ENCODE data around the gene PARM1.
"Not testable (repeated sequence)": the region's sequence is repeated elsewhere in the genome, so short reads cannot be mapped to it uniquely, and the experiment has no call there.

PARM1 gene

DNA sequence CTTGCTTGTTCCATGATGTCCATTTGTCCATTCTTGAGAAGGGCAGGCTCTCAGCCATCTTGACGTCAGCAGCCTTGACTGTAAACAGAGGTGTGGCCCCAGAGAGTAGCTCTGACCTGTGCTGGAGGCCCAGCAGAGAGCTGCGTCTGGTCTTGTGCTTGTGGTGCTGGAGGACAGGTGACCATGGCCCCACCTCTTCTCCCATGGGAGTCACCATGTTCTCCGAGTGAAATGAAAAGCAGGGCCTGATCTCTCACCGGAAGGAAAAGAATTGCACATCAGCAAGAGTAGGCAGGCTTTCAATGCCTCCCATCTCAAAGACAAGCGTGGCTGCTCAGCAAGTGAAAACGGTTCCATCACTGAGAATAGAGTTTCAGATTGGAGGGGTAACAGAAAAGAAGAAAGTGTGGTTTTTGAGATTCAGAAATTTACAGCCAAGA lies 11.5 kb downstream of the PARM1 start:
- no peak for DNase-seq

DNA sequence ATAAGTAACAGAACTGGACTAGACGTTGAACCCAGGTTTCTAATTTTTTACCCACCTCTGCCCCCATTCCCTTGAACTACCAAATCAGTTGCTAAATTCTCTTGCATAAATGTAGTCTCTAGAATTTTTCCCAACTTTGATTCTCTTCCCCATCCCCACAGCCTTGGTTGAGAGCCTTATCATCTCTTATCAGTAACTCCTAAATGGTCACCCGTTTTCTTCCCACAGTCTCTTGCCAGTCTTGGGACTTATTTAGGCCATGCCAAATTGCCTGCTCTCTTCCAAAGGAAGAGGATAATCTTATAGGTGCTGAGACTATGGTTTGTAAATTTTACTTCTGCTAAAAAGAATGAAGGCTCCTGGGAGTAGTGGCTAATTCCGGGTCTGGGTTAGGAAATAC lies 13.3 kb downstream of the PARM1 start:
- no peak for DNase-seq

DNA sequence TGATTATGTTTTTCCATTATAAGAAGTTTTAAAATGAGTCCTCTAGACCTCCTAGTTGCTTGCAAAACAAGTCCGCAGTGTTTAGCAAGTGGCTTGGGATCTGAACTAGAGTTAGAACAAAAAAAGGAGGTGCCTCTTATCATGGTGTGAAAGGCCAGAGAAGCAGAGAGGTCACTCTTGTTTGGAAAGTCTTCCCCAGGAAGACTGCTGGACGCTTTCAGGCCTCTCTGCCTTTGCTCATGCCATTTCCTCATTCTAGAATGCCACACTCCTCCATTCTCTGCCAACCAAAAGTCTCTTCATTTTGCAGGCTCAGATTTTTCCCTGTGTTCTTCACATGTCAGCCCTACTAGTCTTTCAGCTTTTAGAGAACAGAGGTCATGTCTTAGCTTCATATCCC lies 14.9 kb downstream of the PARM1 start:
- DNase-seq, result no peak

DNA sequence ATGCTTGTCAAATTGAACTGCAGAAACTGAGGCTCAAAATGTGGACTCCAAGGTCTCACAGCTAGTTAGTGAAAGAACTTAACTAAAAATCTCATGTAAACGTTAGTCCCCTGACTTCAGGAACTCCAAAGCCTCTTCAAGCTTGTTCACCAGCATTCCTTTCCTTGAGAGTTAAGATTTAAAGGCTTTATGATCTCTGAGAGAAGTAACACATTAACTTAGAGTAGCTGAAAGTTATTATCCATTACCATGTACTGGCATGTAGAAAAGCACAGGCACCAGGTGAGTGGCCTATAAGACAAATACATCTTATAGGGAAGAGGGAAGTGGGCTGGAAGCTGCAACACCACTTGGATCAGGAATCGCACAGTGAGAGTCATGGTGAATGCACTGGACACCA lies 15.3 kb downstream of the PARM1 start:
- no peak for DNase-seq

DNA sequence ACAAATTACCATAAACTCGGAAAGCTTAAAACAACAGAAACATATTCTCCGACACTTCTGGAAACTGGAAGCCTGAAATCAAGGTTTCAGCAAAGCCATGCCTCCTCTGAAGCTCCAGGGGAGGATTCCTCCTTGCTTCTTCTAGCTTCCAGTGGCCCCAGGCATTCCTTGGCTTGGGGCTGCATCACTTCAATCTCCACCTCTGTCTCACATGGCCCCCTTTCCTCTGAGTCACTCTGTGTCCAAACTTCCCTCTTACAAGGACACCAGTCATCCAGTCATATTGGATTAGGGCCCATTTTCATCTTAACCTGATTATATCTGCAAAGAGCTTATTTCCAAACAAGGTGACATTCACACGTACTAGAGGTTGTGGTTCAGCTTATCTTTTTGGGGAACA lies 17.3 kb downstream of the PARM1 start:
- DNase-seq, result no peak

DNA sequence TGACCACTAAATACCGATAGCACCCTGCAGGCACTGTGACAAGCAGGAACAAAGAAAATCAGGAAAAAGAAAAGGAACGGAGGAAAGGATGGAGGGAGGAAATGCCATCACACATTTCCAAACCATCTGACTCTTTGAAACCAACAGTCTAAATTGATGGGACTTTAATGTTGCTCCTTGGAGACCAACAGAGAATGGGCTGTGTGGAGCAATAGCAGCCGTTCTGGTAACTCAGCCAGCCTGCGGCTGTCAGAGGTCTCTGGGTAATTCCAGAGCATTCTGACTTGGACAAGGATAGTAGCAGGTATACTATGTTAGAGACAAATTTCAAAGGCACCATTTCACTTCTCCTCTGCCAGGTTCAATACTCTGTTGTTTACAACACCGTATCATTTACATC lies 18.0 kb downstream of the PARM1 start:
- no peak for DNase-seq

DNA sequence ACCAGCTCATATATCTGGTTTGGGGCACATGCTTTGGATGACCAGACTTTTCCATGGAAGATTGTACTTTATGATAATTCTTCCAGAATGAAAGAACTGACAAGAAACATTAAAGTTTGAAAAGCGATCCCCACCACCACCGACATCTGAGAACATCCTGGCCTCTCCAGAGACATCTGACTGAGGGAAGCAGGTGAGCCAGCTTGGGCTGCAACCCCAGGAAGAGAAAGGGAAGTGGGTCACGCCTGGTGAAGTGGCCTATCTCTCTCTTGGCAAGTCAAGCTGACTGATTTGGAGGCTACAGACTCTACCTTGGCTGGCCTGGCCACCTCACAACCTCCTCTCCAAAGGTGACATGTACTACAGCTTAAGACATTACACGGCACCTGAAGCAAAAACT lies 20.7 kb downstream of the PARM1 start:
- no peak for DNase-seq

DNA sequence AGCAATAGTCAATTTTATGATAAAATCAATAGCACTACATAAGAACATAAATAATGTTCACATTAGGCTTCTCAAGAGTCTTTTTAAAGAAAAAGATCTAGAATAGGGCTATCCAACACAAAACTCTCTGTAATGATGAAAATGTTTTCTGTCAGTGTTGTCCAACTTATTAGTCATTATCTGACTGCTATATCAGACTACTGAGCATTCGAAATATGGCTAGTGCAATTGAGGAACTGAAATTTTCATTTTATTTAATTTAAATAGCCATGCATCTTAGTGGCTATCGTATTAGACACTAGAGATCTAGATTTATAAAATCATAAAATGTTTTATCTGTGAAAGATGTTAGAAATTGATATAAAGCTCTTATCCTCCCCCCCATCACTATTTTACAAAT lies 26.0 kb downstream of the PARM1 start:
- DNase-seq, result no peak

DNA sequence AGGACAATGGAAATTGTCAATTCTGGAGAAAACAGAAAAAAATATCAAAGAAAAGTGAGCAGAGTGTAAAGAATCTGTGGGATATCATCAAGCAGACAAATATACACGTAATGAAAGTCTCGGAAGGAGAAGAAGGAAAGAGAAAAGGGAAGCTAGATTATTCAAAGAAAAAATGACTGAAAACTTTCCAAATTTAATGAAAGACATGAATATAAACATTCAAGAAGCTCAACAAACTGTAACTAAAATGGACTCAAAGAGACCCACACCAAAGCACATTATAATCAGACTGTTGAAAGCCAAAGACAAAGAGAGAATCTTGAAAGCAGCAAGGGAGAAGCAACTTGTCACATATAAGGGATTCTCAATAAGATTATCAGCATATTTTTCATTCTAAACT lies 28.3 kb downstream of the PARM1 start:
- DNase-seq, result no peak

DNA sequence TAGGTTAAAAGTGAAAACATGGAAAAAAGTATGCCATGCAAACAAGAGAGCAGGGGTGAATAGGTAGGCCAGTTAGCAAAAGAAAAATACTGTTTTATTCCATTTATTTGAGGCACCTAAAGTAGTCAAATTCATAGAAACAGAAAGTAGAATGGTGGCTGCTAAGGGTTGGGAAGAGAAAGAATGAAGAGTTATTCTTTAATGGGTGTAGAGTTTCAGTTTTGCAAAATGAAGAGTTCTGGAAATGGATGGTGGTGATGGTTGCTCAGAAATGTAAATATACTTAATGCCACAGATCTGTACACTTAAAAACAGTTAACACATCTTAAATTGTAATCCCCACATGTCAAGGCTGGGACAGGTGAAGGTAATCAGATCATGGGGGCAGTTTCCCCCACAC lies 29.7 kb downstream of the PARM1 start:
- no peak for DNase-seq

DNA sequence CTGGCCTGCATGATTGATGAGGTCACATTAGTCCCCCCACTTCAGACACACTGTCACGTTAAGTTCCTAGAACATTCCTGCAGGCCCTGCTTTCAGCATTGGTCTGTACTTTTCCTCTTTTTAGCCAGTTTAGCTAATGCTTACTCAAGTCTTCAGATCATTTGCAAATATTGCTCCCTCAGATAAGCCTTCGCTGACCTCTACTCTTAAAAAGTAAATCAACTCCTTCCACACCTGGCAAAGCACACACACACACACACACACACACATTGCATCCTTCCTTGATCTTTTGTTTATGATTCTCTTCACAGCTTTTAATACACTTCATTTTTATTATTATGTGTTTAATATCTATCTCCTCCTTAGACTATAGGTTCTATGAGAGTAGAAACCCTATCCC lies 31.4 kb downstream of the PARM1 start:
- DNase-seq, result no peak

DNA sequence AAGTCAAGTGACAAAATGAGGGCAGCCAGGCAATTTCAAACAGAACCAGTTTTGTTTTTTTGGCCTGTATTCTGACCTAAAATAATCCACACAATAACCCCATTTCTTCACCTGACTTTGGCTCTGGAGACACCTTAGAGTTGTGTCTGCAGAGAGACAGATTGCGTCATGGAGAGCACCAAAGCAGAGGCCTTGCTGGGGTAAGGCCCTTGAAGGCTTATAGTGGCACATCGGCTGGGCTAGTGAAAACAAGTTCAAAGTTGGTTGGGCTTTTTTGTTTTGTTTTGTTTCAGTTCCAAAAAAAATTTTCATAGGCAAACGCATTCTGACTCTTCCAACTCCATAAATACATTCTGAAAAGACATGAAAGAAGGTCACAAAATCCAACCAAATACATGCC lies 34.4 kb downstream of the PARM1 start:
- DNase-seq, result no peak

DNA sequence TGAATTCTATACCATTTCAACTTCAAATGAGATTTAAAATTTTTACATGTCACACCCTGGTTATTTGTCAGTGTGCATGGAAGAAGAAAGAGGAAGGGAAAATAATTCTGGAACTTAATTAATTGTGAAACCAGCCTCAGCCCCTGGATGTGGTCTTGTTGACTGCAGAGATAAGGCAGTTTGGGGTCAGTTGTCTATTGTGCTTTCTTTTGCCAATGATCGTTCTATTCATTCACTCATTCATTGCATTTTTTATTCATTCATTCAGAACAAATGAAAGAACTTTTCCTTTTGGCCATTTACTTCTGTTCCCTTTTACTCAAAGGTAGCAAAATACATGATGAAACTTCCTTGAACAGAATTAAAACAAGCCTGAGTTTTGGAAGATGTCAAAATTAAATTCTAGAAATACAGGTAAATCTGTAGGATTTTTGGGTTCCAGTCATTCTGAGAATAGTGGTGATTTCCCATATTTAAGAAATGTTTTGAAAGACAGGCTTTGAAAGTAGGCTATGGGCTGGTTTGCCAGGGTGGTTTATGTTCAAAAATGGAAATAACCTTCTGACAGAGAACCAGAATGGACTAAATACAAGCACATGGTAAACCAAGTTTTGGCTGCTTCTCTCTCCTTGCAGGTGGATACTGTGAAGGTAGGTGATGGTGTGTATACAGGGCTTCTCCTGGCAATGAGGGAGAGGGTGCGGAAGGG lies 35.7 kb downstream of the PARM1 start:
- no peak for DNase-seq

DNA sequence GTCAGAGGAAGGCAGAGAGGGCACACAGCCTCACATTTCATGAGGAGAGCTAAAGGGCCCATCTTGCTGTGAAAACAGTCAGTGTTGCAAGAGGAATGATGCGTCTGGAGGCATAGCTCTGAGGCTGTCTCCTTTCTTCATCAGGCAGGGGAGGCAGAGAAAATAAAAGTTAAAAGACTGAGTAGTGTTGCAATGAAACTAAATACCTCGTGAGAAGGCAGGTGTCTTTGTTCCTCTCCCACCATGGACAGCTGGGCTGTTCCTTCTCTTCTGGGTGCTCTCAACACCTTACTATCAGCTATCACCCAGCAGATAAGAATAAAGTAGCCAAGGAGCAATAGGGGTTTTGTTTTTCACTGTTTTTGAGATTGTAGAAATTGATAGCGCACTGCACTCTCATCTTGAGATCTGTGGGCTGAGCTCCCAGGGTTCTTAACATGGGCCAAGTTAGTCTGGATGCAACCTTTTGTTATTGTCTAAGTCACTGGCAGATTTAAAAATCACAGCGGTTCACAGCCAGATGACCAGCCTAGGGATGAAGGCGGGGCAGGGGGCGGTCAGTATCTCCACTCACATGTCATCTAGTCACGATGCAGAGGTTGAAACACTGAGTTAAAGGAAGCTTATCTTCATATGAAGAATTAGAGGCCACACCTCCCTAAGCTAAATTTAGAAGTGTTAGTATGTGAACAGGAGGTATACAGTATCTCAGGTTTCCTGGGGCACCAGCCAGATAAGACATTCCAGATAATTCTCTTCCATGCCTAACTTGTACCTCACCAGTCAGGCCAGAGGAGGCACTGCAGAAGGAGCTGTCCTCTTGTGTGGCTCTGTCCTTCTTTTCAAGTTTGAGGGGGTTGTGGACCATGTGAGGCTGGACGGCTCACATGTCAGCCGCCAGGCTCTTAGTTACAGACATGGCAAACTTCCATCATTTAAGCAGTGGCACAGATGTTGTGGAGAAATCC lies 36.9 kb downstream of the PARM1 start:
- no peak for DNase-seq

DNA sequence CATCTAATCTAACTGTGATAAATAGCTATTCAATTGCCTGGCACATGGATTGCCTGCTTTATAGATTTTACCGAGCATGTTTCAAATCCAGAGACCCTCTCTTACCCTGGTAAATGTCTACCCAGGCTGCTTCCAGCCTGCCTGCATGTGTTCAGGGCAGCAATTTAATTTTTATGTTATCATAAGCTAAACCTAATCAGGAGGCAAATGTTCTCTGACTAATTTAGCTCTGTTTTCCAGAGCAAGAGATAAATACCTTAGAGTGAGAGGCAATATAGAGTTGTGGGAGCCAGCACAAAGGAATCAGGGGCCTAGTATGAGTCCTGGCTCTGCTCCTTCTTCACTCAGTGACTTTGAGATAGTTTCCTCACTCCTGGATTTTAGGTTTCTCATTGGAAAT lies 37.7 kb downstream of the PARM1 start:
- no peak for DNase-seq

DNA sequence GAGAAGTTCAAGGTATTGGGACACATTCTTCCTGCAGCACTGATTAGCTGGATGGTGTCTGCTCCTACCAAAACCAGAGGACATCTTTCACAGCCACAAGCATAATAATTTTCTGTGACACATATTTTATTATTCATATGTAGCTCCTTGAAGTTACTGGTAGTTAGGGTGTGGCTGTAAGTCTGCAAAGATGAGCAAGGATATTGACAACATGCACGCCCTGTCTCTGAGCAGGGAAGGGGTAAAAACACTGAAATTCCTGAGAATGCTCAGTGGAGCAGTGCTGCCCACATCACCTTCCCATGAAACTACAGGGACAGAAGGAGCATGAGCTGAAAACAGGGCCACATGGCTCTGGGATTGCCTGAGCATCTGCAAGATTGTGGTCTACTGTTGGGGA lies 38.9 kb downstream of the PARM1 start:
- no peak for DNase-seq

DNA sequence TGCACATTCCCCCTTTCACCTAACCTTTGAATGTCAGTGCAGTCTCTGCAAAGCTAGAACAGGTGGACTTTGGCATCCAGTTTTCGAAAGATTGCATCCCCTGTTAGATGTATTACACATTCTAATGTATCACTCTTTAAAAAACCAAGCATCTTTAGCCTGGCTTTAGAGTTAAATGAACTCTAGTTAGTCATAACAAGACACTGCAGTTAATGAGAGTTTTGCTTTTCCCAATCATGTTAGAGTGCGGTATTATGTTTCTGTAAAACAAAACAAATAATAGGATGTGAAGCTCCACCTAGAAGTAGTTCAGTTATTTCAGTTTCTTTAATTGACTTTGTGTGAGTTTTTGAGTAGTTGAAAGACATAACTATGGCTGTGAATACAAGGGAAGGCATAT lies 42.2 kb downstream of the PARM1 start:
- DNase-seq, result no peak

DNA sequence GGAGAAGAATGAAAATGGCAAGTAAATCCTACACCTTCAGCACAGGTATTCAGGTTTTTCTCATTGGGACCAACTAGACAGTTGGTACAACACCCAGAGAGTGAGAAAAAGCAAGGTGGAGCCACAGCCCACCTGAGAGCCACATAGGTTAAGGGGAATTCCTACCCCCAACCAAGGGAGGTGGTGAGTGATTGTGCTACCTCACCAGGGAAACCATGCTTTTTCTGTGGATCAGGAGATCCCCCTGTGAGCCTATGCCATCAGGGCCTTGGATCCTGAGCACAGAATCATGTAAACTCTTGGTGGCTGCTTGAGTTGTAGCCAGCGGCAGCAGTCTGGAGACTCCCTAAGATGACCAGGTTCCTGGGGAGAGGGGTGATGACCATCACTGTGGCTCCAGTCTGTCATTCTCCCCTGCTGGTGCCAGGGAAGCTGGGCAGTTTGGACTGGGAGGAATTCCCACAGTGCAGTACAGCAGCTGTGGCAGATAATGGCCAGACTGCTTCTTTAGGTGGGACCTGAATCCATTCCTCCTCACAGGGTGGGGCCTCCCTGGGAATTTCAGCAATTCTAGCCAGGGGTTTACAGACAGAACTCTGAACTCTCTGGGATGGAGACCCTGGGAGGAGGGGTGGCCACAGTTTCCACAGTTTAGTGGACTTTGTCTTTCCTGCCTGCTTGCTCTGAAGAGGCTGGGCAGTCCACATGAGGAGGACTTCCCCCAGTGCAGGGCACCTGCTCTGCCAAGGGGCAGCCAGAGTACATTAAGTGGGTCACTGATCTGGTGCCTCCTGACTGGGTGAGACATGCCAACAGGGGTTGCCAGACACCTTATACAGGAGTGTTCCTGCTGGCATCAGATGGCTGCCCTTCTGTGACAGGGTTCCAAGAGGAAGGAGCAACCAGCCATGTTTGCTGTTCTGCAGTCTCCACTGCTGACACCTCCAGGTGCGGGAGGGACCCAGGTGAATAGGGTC lies 43.2 kb downstream of the PARM1 start:
- no peak for DNase-seq

DNA sequence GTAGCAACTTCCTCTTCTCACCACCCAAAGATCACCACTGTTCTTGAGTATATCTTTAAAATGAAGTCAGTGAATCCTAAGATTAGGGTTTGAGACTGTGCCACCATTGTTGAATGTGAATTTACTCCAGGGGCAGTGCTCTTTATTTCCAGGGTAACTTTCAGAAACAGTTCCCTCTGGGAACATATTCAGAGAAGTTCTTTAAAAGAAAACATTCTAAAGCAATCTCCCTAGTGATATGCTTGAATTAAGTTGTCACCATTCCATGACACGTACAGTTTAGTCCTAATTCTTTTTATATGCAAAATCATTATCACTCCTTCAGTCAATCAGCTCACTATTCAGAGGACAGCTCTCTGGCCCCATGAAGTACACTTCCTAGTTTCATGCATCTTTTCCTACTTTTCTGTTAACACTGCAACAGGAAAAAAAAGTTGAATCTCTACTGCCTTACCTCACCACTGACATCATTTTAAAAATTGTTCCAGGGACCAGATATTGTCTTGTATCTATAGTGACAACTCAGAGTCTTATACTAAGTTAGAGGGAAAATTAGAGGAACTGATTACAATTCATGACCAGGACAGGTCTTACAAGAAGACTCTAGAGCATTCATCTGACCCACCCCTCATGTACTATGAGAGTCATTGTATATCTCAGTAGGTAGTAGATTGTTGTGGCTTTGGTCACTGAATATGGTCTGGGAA lies 49.8 kb downstream of the PARM1 start:
- no peak for DNase-seq

DNA sequence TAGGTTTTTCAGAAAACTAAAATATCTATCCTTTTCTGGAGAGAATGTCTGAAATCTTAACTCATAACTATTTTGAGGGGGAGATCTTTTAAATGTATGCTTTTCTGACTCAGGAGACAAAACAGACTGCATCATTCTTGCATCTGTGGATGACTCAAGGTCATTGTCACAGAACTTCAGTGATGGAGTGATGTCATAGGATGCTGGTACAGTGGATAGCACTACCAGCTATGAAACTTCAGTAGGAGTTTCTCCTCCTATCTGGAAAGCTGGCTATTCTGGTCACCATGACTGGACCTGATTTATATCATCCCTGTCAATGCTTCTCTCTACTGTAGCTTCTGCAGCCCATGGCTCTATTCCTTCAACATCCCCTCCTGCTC lies 50.3 kb downstream of the PARM1 start:
- DNase-seq, result no peak

DNA sequence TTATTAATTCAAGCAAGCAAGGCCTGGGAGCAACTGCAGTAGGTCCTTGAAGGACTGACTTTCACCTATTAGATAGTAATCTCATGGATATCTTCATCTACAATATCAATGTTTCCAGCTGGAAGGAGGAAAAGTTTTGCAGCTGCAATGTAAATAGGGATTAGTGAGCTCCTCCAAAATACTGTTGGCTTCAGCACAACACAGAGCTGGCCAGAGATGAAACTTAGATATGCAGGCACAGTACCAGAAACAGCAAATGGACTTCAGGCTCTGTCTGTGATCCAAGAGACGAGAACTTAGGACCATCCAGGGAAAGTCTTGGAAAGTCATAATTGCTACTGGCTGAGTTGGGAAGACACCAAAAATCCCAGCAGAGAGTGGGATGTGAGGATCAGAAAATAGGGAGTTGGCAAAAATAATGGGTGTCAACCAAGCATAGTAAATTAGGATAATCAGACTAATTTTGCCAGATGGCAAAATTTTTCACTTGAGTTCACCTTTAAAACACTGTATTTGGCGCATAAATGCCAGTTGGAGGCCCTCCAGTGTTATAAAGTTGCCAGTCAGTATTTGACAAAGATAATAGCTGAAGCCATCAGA lies 57.5 kb downstream of the PARM1 start:
- DNase-seq, result no peak

DNA sequence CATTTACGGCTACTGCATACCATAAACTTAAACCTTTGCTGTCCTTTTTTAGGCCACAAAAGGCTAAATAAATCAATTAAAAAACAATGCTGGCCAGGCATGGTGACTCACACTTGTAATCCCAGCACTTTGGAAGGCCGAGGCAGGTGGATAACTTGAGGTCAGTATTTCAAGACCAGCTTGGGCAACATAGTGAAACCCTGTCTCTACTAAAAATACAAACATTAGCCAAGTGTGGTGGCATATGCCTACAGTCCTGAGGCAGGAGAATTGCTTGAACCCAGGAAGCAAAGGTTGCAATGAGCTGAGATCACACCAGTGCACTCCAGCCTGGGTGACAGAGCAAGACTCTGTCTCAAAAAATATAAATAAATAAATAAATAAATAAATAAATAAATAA lies 61.5 kb downstream of the PARM1 start:
- DNase-seq, result not testable (repeated sequence)

Data from bone marrow (tissue), 2 donors.